DMS53 treated with DMSO at 0.1 percent for 48 hours (cell line): ENCODE measurements around the gene ELP4.

ENCODE experiments used
- DNase-seq: peaks from one replicate; lab custom pipeline; 2025; ENCODE audit not compliant: unreplicated experiment; lab: John Stamatoyannopoulos, UW

The ELP4 gene

GRCh38 chr11:31798057-31798553 is 288.5 kb downstream of the ELP4 start:
- no peak for DNase-seq

- no peak for DNase-seq
These were observed 289.2 kb downstream of the ELP4 start for GRCh38 chr11:31798554-31799434.

- no peak for DNase-seq
These were observed 290.1 kb downstream of the ELP4 start for GRCh38 chr11:31799435-31800397.

GRCh38 chr11:31800398-31801265 is 291.1 kb downstream of the ELP4 start:
- DNase-seq = no peak

GRCh38 chr11:31801298-31801702 is 291.7 kb downstream of the ELP4 start:
- DNase-seq = no peak

- no peak for DNase-seq
These were observed 292.5 kb downstream of the ELP4 start for GRCh38 chr11:31802000-31802551.

- DNase-seq = no peak
These were observed 293.0 kb downstream of the ELP4 start for GRCh38 chr11:31802609-31802989.

- DNase-seq = no peak
These were observed 293.6 kb downstream of the ELP4 start for GRCh38 chr11:31802990-31803812.

GRCh38 chr11:31803813-31804311 is 294.3 kb downstream of the ELP4 start:
- DNase-seq = no peak

- no peak for DNase-seq
These were observed 294.9 kb downstream of the ELP4 start for GRCh38 chr11:31804312-31805036.

GRCh38 chr11:31805037-31805628 is 295.6 kb downstream of the ELP4 start:
- DNase-seq = no peak

GRCh38 chr11:31805629-31806185 is 296.1 kb downstream of the ELP4 start:
- no peak for DNase-seq

- no peak for DNase-seq
These were observed 296.8 kb downstream of the ELP4 start for GRCh38 chr11:31806186-31806927.

- no peak for DNase-seq
These were observed 297.6 kb downstream of the ELP4 start for GRCh38 chr11:31806928-31807798.

GRCh38 chr11:31807799-31808667 is 298.5 kb downstream of the ELP4 start:
- DNase-seq = no peak
